SK-N-SH treated with all-trans-retinoic acid at 6 μM for 48 hours (cell line): ENCODE measurements around the gene CDKN2B-AS1.

Experiments
- ATAC-seq: fragments of 200-7000 bp; cut with Tn5 transposase; 3 replicates; pipeline ENCODE4 v1.9.1; 2020; ENCODE audit warnings: mild to moderate bottlenecking, moderate library complexity
- ARNTL ChIP-seq: fragments of 450-650 bp; formaldehyde crosslinking; IDR thresholded peaks from 2 replicates; pipeline ENCODE4 v1.5.0; 2020; ENCODE audit warnings: low read depth, mild to moderate bottlenecking, moderate library complexity, borderline replicate concordance
- GLIS3 ChIP-seq: fragments of 250-450 bp; sonication (Bioruptor Pico); IDR thresholded peaks from 2 replicates; pipeline ENCODE4 v1.5.0; 2020; ENCODE audit warnings: mild to moderate bottlenecking, moderate library complexity
- ISL1 ChIP-seq: fragments of 250-450 bp; sonication (Bioruptor Pico); IDR thresholded peaks from 2 replicates; pipeline ENCODE4 v2.1.2; 2022; ENCODE audit warnings: mild to moderate bottlenecking, moderate library complexity
- OSR1 ChIP-seq: fragments of 250-450 bp; sonication (Bioruptor Pico); IDR thresholded peaks from 2 replicates; pipeline ENCODE4 v1.8.0; 2022; ENCODE audit warnings: moderate library complexity, mild to moderate bottlenecking, inconsistent platforms
- PATZ1 ChIP-seq: fragments of 250-450 bp; sonication (Bioruptor Pico); IDR thresholded peaks from 2 replicates; pipeline ENCODE4 v1.8.0; 2020; ENCODE audit warnings: mild to moderate bottlenecking, moderate library complexity, borderline replicate concordance
- POU6F1 ChIP-seq: fragments of 250-450 bp; sonication (Bioruptor Pico); IDR thresholded peaks from 2 replicates; pipeline ENCODE4 v1.8.0; 2021; ENCODE audit warnings: low read depth, mild to moderate bottlenecking, moderate library complexity, borderline replicate concordance
- PPARA ChIP-seq: fragments of 250-450 bp; sonication (Bioruptor Pico); IDR thresholded peaks from 2 replicates; pipeline ENCODE4 v1.5.0; 2020; ENCODE audit warnings: mild to moderate bottlenecking, borderline replicate concordance
- RARB ChIP-seq: fragments of 250-450 bp; sonication (Bioruptor Pico); IDR thresholded peaks from 2 replicates; pipeline ENCODE4 v1.8.0; 2021; ENCODE audit warnings: mild to moderate bottlenecking, moderate library complexity
- SNAI2 ChIP-seq: fragments of 250-450 bp; sonication (Bioruptor Pico); IDR thresholded peaks from 2 replicates; pipeline ENCODE4 v1.5.0; 2020; ENCODE audit warnings: mild to moderate bottlenecking, moderate library complexity
- TSHZ2 ChIP-seq: fragments of 250-450 bp; sonication (Bioruptor Pico); IDR thresholded peaks from 2 replicates; pipeline ENCODE4 v1.5.0; 2020; ENCODE audit warnings: mild to moderate bottlenecking, moderate library complexity
- ZFP30 ChIP-seq: fragments of 450-650 bp; formaldehyde crosslinking; IDR thresholded peaks from 2 replicates; pipeline ENCODE4 v1.5.0; 2022; ENCODE audit warnings: mild to moderate bottlenecking, moderate library complexity
- ZNF565 ChIP-seq: fragments of 450-650 bp; formaldehyde crosslinking; conservative IDR thresholded peaks from 2 replicates; pipeline ENCODE4 v1.5.0; 2020; ENCODE audit warnings: low read depth, mild to moderate bottlenecking, moderate library complexity
- ZNF70 ChIP-seq: fragments of 450-650 bp; formaldehyde crosslinking; IDR thresholded peaks from 2 replicates; pipeline ENCODE4 v1.5.0; 2020; ENCODE audit warnings: mild to moderate bottlenecking, moderate library complexity
- ZNF8 ChIP-seq: fragments of 450-650 bp; formaldehyde crosslinking; IDR thresholded peaks from 2 replicates; pipeline ENCODE4 v1.5.0; 2020; ENCODE audit warnings: mild to moderate bottlenecking, moderate library complexity

Gene CDKN2B-AS1

GRCh38 chr9:22108581-22109370 lies 114.2 kb downstream of the CDKN2B-AS1 start:
- ATAC-seq: no peak
- TF ChIP-seq ZNF565 (CRISPR knock-in tag) (no peak), POU6F1 (CRISPR knock-in tag) (no peak), OSR1 (CRISPR knock-in tag) (no peak), ISL1 (CRISPR knock-in tag) (no peak), ZNF8 (no peak), RARB (CRISPR knock-in tag) (no peak), ZFP30 (CRISPR knock-in tag) (no peak)
- TF ChIP-seq, all 23 proteins: peak for 0

GRCh38 chr9:22111176-22111953 lies 116.8 kb downstream of the CDKN2B-AS1 start:
- no peak for TF ChIP-seq PATZ1 (CRISPR knock-in tag)
- TF ChIP-seq SNAI2 (CRISPR knock-in tag): no peak
- TF ChIP-seq ZFP30 (CRISPR knock-in tag): no peak
- TF ChIP-seq, all 23 proteins: peak for 0
- no peak; the same call in 2 of the 3 replicates for ATAC-seq

GRCh38 chr9:22111954-22112247 lies 117.3 kb downstream of the CDKN2B-AS1 start:
- TF ChIP-seq ZNF70 (CRISPR knock-in tag) (no peak), POU6F1 (CRISPR knock-in tag) (no peak), PPARA (CRISPR knock-in tag) (no peak), ARNTL (CRISPR knock-in tag) (no peak), TSHZ2 (CRISPR knock-in tag) (no peak)
- peak; percentile 54; the same call in 2 of the 3 replicates for ATAC-seq

- TF ChIP-seq GLIS3 (CRISPR knock-in tag): no peak
- no peak for TF ChIP-seq ZFP30 (CRISPR knock-in tag)
- TF ChIP-seq OSR1 (CRISPR knock-in tag): no peak
- no peak for TF ChIP-seq PATZ1 (CRISPR knock-in tag)
- TF ChIP-seq POU6F1 (CRISPR knock-in tag): no peak
- TF ChIP-seq ZNF70 (CRISPR knock-in tag): no peak
- ATAC-seq: no peak
These were observed 118.6 kb downstream of the CDKN2B-AS1 start for GRCh38 chr9:22112870-22113821.
